Measurements from ENCODE around the gene ODAD4. TPM values are rescaled to one million over a fixed set of nuclear protein-coding genes. Genes with fewer than 3 reads are reported as not detected.

The ODAD4 gene
- total RNA-seq, 1 experiment from 2014 or later, result 0.69 TPM

- ChIA-PET CTCF (interaction anchor here (0.5 to 0.6 kb wide), 4 partner anchors 100 to 256 kb away, joined by 3 to 9 read pairs (median 4); no protein-coding TSS in a partner anchor), POLR2A (no interaction called here)
- peak; percentile 87 for ATAC-seq
- no peaks in the 10 kb centered on the region; the same call in 1 of the 2 replicates for H3K36me3 ChIP-seq (ENCODE audit: control insufficient read depth, insufficient read depth, low read length)
- in situ Hi-C loops (cut with HindIII; ENCODE audit: low pct_unique_long_range_greater_than_20kb, low sequenced_read_pairs) (no loop called here), intact Hi-C loops (cut with micrococcal nuclease; ENCODE audit: unreplicated experiment) (no loop called here)
- peak within 1 kb of the TSS; percentile 83 to 86 for H3K4me3 ChIP-seq (ENCODE audit: low read depth in 2 of 2, low read length in 2 of 2)
- BruUV-seq (replicated peaks), result no TSS peak
- no peaks in the 10 kb centered on the region for H3K9me3 ChIP-seq (ENCODE audit: control insufficient read depth, insufficient read depth, low read depth, low read length)
- H3K27me3 ChIP-seq (ENCODE audit: control insufficient read depth, insufficient read depth, low read length), result no peaks in the 10 kb centered on the region
- TF ChIP-seq REST (IDR thresholded peaks at IDR 0.05; ENCODE audit: insufficient read depth in 1 of 2, low read depth in 2 of 2, low read length in 1 of 2) (no peak), SIN3A (IDR thresholded peaks at IDR 0.05; ENCODE audit: borderline replicate concordance, insufficient read depth, low read depth, low read length) (peak; percentile 76; the same call in 1 of the 2 replicates), POLR2AphosphoS5 (IDR thresholded peaks at IDR 0.05; ENCODE audit: low read depth, low read length) (peak; percentile 79)
- peak within 1 kb of the TSS; percentile 90 for H3K27ac ChIP-seq (ENCODE audit: low read length)
- peak; percentile 8 for DNase-seq (ENCODE audit: low read depth, low spot score)
- peaks cover 20% of the 10 kb centered on the region for H3K4me1 ChIP-seq (ENCODE audit: control insufficient read depth, insufficient read depth, low read length)
Measured at GRCh38 chr17:41966463-41967140, 36.2 kb downstream of the ODAD4 start, which contains the start of gene CNP. CNP (plus strand) TSS chr17:41966795; CDS start chr17:41966885, 90 bp downstream.

- peak overlapping the region; percentile 83 to 86 for H3K4me3 ChIP-seq (ENCODE audit: low read depth in 2 of 2, low read length in 2 of 2)
- no peaks in the 10 kb centered on the region; the same call in 1 of the 2 replicates for H3K36me3 ChIP-seq (ENCODE audit: control insufficient read depth, insufficient read depth, low read length)
- peak overlapping the region; percentile 77 for H3K27ac ChIP-seq (ENCODE audit: low read length)
- TF ChIP-seq CTCF (IDR thresholded peaks at IDR 0.05) (no peak), SIN3A (IDR thresholded peaks at IDR 0.05; ENCODE audit: borderline replicate concordance, insufficient read depth, low read depth, low read length) (no peak)
- intact Hi-C loops (cut with micrococcal nuclease; ENCODE audit: unreplicated experiment) (no loop called here), in situ Hi-C loops (cut with HindIII; ENCODE audit: low pct_unique_long_range_greater_than_20kb, low sequenced_read_pairs) (no loop called here)
- H3K4me1 ChIP-seq (ENCODE audit: control insufficient read depth, insufficient read depth, low read length), result peaks cover 23% of the 10 kb centered on the region
- ATAC-seq (peak; percentile 7), DNase-seq (ENCODE audit: low read depth, low spot score) (no peak)
- CTCF ChIA-PET, result interaction anchor here (0.5 kb wide), 1 partner anchor 255 kb away, joined by 4 read pairs; no protein-coding TSS in a partner anchor
- no peaks in the 10 kb centered on the region for H3K27me3 ChIP-seq (ENCODE audit: control insufficient read depth, insufficient read depth, low read length)
- POLR2A ChIA-PET, result no interaction called here
- no peaks in the 10 kb centered on the region for H3K9me3 ChIP-seq (ENCODE audit: control insufficient read depth, insufficient read depth, low read depth, low read length)
- BruUV-seq (replicated peaks), result no TSS peak
Measured at GRCh38 chr17:41967141-41967920, 36.9 kb downstream of the ODAD4 start.

All from Panc1 (cell line).